SK-N-MC (cell line): Measurements from ENCODE around the gene CCDC63.

Experiments
- DNase-seq: peaks from one replicate; pipeline ENCODE4 v3.0.0-alpha.2; 2011; ENCODE audit warnings: low read depth, low spot score
- H3K27ac ChIP-seq: fragments of 200-600 bp; sonication (generic); 2 replicates; pipeline ENCODE4 v1.5.1; 2016; ENCODE audit warnings: mixed run types
- H3K36me3 ChIP-seq: fragments of 200-600 bp; sonication (generic); 2 replicates; pipeline ENCODE4 v1.6.1; 2017; ENCODE audit warnings: antibody characterized with exemption, low read length, mixed read lengths; ENCODE audit not compliant: insufficient read depth
- H3K4me3 ChIP-seq: fragments of 200-600 bp; sonication (generic); 2 replicates; pipeline ENCODE4 v1.5.1; 2016
- H3K9ac ChIP-seq: fragments of 200-600 bp; sonication (generic); 2 replicates; pipeline ENCODE4 v1.8.0; 2017; ENCODE audit warnings: mixed run types, mixed read lengths; ENCODE audit not compliant: insufficient read length
- H3K9me3 ChIP-seq: fragments of 200-600 bp; sonication (generic); 2 replicates; pipeline ENCODE4 v1.6.1; 2017; ENCODE audit warnings: low read depth, mild to moderate bottlenecking, antibody characterized with exemption, low read length, moderate library complexity, mixed read lengths
- EZH2 ChIP-seq: fragments of 200-600 bp; sonication (generic); IDR thresholded peaks from one replicate; pipeline ENCODE4 v1.6.1; 2017; ENCODE audit warnings: antibody characterized with exemption
- FOXP2 ChIP-seq: optimal IDR thresholded peaks from 2 replicates; pipeline ENCODE3; 2011; ENCODE audit warnings: mild to moderate bottlenecking, moderate library complexity; ENCODE audit not compliant: insufficient read depth; ENCODE audit errors: extremely low read length, control extremely low read depth
- POLR2AphosphoS5 ChIP-seq: IDR thresholded peaks from 2 replicates; pipeline ENCODE4 v1.6.1; 2012; ENCODE audit warnings: mild to moderate bottlenecking, low read depth, low read length, borderline replicate concordance

Gene CCDC63

GRCh38 chr12:110927546-110927945 is 80.8 kb downstream of the CCDC63 start:
- Histone ChIP-seq H3K27ac (no peak overlapping the region), H3K4me3 (no peak overlapping the region), H3K9ac (no peak overlapping the region), H3K9me3 (no peaks in the 10 kb centered on the region), H3K36me3 (no peaks in the 10 kb centered on the region)
- DNase-seq = no peak
- TF ChIP-seq FOXP2 (no peak), POLR2AphosphoS5 (no peak), EZH2 (no peak)

GRCh38 chr12:110928700-110929099 is 81.9 kb downstream of the CCDC63 start:
- Histone ChIP-seq H3K9ac (no peak overlapping the region), H3K36me3 (no peaks in the 10 kb centered on the region), H3K9me3 (no peaks in the 10 kb centered on the region), H3K4me3 (no peak overlapping the region), H3K27ac (no peak overlapping the region)
- TF ChIP-seq FOXP2 (no peak), EZH2 (no peak), POLR2AphosphoS5 (no peak)
- no peak for DNase-seq

DNA sequence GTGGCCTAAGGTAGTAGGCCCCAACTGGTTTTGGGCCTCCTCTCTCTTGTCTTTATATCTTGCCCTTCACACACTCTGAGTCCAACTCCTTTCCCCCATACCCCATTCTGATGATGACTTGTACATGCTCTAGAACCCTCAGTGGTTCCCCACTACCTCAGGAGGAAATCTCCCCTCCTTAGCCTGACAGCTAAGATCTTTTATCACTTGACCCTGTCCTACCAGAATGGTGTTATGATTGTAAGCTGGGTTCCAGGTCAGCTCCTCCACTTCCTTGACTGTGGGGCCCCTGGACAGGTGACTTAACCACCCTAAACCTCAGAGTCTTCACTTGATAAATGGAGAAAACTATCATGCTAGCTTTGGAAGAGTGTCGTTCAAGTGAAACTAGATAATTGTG is 83.0 kb downstream of the CCDC63 start:
- DNase-seq = no peak
- Histone ChIP-seq H3K4me3 (no peak overlapping the region), H3K9me3 (no peaks in the 10 kb centered on the region), H3K9ac (no peak overlapping the region), H3K27ac (no peak overlapping the region), H3K36me3 (no peaks in the 10 kb centered on the region)
- TF ChIP-seq POLR2AphosphoS5 = no peak
- TF ChIP-seq FOXP2 = no peak
- TF ChIP-seq EZH2 = no peak

GRCh38 chr12:110930348-110931314 is 83.8 kb downstream of the CCDC63 start:
- Histone ChIP-seq H3K4me3 (no peak overlapping the region), H3K9me3 (no peaks in the 10 kb centered on the region), H3K9ac (no peak overlapping the region), H3K36me3 (no peaks in the 10 kb centered on the region), H3K27ac (no peak overlapping the region)
- TF ChIP-seq FOXP2 = no peak
- no peak for TF ChIP-seq POLR2AphosphoS5
- no peak for TF ChIP-seq EZH2
- DNase-seq = no peak

DNA sequence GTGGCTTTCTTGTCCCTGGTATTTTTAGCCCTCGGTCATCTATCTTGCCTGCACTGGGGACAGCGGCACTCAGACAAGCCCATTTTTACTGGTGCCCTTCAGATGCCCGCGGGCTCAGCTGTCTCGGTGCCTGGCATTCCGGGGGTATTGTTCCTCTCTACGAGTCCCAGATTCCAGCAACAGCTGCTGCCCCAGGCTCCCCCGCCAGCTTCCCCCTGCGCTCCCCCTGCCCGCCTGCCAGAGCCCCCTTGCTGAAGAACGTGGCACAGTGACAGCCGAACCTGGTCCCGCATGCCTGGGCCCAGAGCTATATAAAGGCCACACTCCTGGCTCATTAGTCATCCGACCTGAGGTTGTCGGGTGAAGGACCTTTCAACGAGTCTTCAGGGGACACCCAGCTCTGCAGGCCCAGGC is 84.5 kb downstream of the CCDC63 start:
- Histone ChIP-seq H3K36me3 (no peaks in the 10 kb centered on the region), H3K4me3 (no peak overlapping the region), H3K9ac (no peak overlapping the region), H3K9me3 (no peaks in the 10 kb centered on the region), H3K27ac (no peak overlapping the region)
- DNase-seq = no peak
- TF ChIP-seq FOXP2 = no peak

- H3K27ac ChIP-seq = no peak overlapping the region
- TF ChIP-seq POLR2AphosphoS5 = no peak
- no peak for TF ChIP-seq EZH2
- TF ChIP-seq FOXP2 = no peak
- H3K9ac ChIP-seq = no peak overlapping the region
- H3K36me3 ChIP-seq = no peaks in the 10 kb centered on the region
- no peak overlapping the region for H3K4me3 ChIP-seq
- no peak for DNase-seq
- no peaks in the 10 kb centered on the region for H3K9me3 ChIP-seq
Measured at GRCh38 chr12:110932046-110932445, 85.3 kb downstream of the CCDC63 start.

DNA sequence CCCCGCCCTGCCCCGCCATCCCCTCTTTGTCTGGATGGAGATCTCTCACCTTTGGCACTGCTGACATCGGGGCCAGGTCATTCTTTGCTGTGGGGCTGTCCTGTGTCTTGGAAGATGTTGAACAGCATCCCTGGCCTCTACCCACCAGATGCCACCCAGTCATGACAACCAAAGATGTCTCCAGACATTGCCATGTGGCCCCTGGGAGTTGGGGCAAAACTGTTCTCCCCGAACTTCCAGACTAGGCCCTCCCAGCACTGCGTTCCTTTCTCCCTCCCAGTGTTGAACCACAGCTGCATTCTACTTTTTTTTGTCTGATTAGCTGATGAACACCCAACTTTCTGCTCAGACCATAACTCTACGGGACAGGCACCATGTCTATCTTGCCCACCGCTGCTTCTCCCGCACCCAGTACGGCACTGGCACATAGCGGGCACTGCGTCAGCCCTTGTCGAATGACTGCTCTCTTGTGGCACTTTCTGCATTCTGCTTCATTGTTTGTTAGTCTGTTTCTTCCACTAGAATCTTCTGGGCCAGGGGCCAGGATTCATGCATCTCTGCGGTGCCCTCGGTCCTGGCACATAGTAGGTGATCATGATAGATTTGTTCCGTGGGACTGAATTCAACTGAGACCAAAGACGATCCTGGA is 86.7 kb downstream of the CCDC63 start:
- TF ChIP-seq FOXP2 = no peak
- TF ChIP-seq EZH2 = no peak
- no peak for TF ChIP-seq POLR2AphosphoS5
- no peak overlapping the region for H3K4me3 ChIP-seq
- H3K9ac ChIP-seq = no peak overlapping the region
- H3K36me3 ChIP-seq = no peaks in the 10 kb centered on the region
- no peak overlapping the region for H3K27ac ChIP-seq
- no peaks in the 10 kb centered on the region for H3K9me3 ChIP-seq
- DNase-seq = no peak

DNA sequence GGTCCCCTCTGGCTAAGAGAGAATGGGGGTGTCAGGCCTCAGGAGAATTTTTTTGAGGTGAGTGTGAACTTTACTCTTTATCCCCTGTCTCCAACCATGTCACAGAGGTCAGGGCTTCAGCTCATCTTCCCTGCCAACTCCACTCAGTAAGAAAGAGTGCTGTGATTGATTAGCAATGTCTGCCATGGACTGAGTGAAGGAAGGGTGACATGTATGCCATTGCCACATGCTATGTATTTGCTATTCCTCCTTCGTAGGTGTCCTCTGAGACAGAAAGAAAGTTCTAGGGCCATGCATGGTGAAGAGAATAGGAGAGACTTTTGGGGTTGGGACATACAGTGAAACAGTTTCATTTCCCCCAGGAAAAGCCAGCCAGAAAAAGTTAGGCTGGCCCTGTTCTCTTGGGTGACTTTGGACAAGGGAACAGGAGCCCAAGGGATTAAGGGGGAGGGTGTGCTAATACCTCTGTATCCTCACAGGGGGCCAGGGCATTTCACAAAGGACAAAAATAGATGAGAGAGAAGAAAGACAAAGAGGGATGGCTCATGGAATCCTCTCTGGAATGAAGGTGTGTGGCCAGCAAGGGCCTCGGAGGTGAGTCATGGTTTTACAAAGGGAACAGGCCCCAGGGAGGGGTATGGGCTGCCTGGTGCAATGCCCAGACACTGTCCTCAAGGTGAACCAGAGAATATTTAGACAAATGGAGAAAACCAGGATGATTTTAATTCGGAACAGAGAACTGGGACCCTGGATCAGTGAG is 87.5 kb downstream of the CCDC63 start:
- H3K4me3 ChIP-seq = no peak overlapping the region
- TF ChIP-seq EZH2 (no peak), FOXP2 (no peak), POLR2AphosphoS5 (no peak)
- H3K27ac ChIP-seq = no peak overlapping the region
- H3K9ac ChIP-seq = no peak overlapping the region
- no peaks in the 10 kb centered on the region for H3K36me3 ChIP-seq
- no peak for DNase-seq
- no peaks in the 10 kb centered on the region for H3K9me3 ChIP-seq
